GM23248 (cell line): ENCODE measurements around the gene MAPK8IP3. TPM values are rescaled to one million over a fixed set of nuclear protein-coding genes. Genes with fewer than 3 reads are reported as not detected.
"Not testable (repeated sequence)": the region's sequence is repeated elsewhere in the genome, so short reads cannot be mapped to it uniquely, and the experiment has no call there.

Experiments used
- DNase-seq: peaks from one replicate; pipeline ENCODE4 v3.0.0-alpha.2; 2015
- H2AFZ ChIP-seq: fragments of 200-600 bp; sonication (generic); 2 replicates; pipeline ENCODE4 v1.6.1; 2016; ENCODE audit warnings: antibody characterized with exemption
- H3F3A ChIP-seq: fragments of 200-600 bp; sonication (generic); 2 replicates; pipeline ENCODE4 v1.6.1; 2016; ENCODE audit warnings: mild to moderate bottlenecking, antibody characterized with exemption, mixed run types; ENCODE audit not compliant: insufficient read depth
- H3K27ac ChIP-seq: fragments of 200-600 bp; sonication (generic); 2 replicates; pipeline ENCODE4 v1.5.1; 2016; ENCODE audit warnings: mild to moderate bottlenecking
- H3K27me3 ChIP-seq: fragments of 200-600 bp; sonication (generic); replicated peaks from 2 replicates; pipeline ENCODE4 v1.6.1; 2016; ENCODE audit warnings: mild to moderate bottlenecking; ENCODE audit not compliant: insufficient read depth
- H3K36me3 ChIP-seq: fragments of 200-600 bp; sonication (generic); 2 replicates; pipeline ENCODE4 v1.6.1; 2016; ENCODE audit warnings: low read depth, mild to moderate bottlenecking
- H3K4me1 ChIP-seq: fragments of 200-600 bp; sonication (generic); 2 replicates; pipeline ENCODE4 v1.6.1; 2016; ENCODE audit warnings: mild to moderate bottlenecking; ENCODE audit not compliant: insufficient read depth
- H3K4me2 ChIP-seq: fragments of 200-600 bp; sonication (generic); one replicate; pipeline ENCODE4 v1.6.1; 2016; ENCODE audit warnings: mild to moderate bottlenecking; ENCODE audit not compliant: unreplicated experiment
- H3K4me3 ChIP-seq: fragments of 200-600 bp; sonication (generic); 2 replicates; pipeline ENCODE4 v1.5.1; 2016; ENCODE audit warnings: mild to moderate bottlenecking
- H3K79me2 ChIP-seq: fragments of 200-600 bp; sonication (generic); 2 replicates; pipeline ENCODE4 v1.6.1; 2016; ENCODE audit warnings: mild to moderate bottlenecking; ENCODE audit not compliant: insufficient read depth
- H3K9ac ChIP-seq: fragments of 200-600 bp; sonication (generic); 2 replicates; pipeline ENCODE4 v1.6.1; 2016; ENCODE audit warnings: mild to moderate bottlenecking
- H3K9me2 ChIP-seq: fragments of 200-600 bp; sonication (generic); 2 replicates; pipeline ENCODE4 v1.6.1; 2016; ENCODE audit warnings: mixed run types, mild to moderate bottlenecking, moderate library complexity; ENCODE audit not compliant: insufficient read depth
- H3K9me3 ChIP-seq: fragments of 200-600 bp; sonication (generic); one replicate; pipeline ENCODE4 v1.6.1; 2017; ENCODE audit warnings: low read depth
- H4K20me1 ChIP-seq: fragments of 200-600 bp; sonication (generic); 2 replicates; pipeline ENCODE4 v1.6.0; 2016; ENCODE audit not compliant: insufficient read depth
- EZH2 ChIP-seq: fragments of 200-600 bp; sonication (generic); IDR thresholded peaks from 2 replicates; pipeline ENCODE4 v1.6.1; 2018; ENCODE audit warnings: antibody characterized with exemption, mild to moderate bottlenecking; ENCODE audit not compliant: insufficient read depth, poor library complexity, severe bottlenecking
- EZH2phosphoT487 ChIP-seq: fragments of 200-600 bp; sonication (generic); IDR thresholded peaks from 2 replicates; pipeline ENCODE4 v1.6.1; 2018; ENCODE audit warnings: antibody characterized with exemption, moderate library complexity, mild to moderate bottlenecking, low read depth; ENCODE audit not compliant: insufficient read depth
- WGBS, 2 experiments: methylation state at CpG; one replicate each; pipeline ENCODE4 v1.1.6; 2015 to 2017; ENCODE audit warnings: low lambda C conversion rate in 2 of 2, low coverage in 1 of 2; ENCODE audit errors: missing lambda C conversion rate in 2 of 2; 5-methylcytosine and 5-hydroxymethylcytosine counted together
- in situ Hi-C: fragments of 300-500 bp; cut with MboI; formaldehyde crosslinking; loops from 2 replicates; pipeline ENCODE4 v1.15.0; 2020
- polyA plus RNA-seq: library from polyadenylated mRNA; unstranded; fragments of >200 nt; fragmentation: Nextera tagmentation; extraction: Ambion mirVana; gene quantifications from 2 replicates; pipeline ENCODE4 v1.2.1, GENCODE V29; 2016
- total RNA-seq: library from RNA; depleted of rRNA; stranded (reverse); fragments of >200 nt; shearing (Covaris generic); gene quantifications from 2 replicates; pipeline ENCODE4 v1.2.3, GENCODE V29; 2014

MAPK8IP3 gene
- total and polyA plus RNA-seq, 2 experiments from 2014 or later, result 10.0 to 28.3 TPM

DNA sequence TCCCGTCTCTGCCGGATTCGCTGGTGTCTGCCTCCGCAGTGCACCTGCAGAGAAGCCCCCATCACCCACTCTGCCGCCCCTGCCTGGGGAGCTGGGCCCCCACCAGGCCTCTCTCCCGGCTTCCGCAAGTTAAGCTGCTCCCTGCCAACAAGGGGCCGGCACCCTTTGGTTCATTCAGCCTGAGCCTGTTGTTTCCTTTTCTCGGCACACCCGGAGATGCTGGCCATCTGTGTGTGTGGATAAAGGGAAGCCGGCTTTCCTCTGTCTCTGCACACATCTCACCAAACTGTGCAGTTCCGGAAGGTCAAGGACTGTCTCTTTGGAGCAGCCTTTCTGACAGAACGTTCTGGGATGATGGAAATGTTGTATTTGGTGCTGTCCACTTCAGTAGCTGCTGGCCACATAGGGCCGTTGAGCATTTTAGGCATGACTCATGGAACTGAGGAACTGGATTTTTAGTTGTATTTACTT lies 6.8 kb downstream of the MAPK8IP3 start:
- WGBS, 2 experiments, result 62 to 69% methylated on average over 11 to 14 of the region's 14 CpGs
- no peak for TF ChIP-seq EZH2
- no peak for TF ChIP-seq EZH2phosphoT487
- H3K27ac ChIP-seq, result no peak overlapping the region
- no peak overlapping the region for H3K9ac ChIP-seq
- no peaks in the 10 kb centered on the region for H3K36me3 ChIP-seq
- no peak overlapping the region for H2AFZ ChIP-seq
- no peaks in the 10 kb centered on the region for H3K9me2 ChIP-seq
- H3K27me3 ChIP-seq, result no peaks in the 10 kb centered on the region
- H3K79me2 ChIP-seq, result peaks cover 100% of the 10 kb centered on the region
- no peak overlapping the region for H3K4me3 ChIP-seq
- H3F3A ChIP-seq, result peaks cover 5% of the 10 kb centered on the region; the same call in 1 of the 2 replicates
- H4K20me1 ChIP-seq, result peaks cover 4% of the 10 kb centered on the region
- H3K4me2 ChIP-seq, result no peak overlapping the region
- peaks cover 19% of the 10 kb centered on the region for H3K4me1 ChIP-seq
- in situ Hi-C loops, result no loop called here
- H3K9me3 ChIP-seq, result no peaks in the 10 kb centered on the region
- peak; percentile 42 for DNase-seq

DNA sequence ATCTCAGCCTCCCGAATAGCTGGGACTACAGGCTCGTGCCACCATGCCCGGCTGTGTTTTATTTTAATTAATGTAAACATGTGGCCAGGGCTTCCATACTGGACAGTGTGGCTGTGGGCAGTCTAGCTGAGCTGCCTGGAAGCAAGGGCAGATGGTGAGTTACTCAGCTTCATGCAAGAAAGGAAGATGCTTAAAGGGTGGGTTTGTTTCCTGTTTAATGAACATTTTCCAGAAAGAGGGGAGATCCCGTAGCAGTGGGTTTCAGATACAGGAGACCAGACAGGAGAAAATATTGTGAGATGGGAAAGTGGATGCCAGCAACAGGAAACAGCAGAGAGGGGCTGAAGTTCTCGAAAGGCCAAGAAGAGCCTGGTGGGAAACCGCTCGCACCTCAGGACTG lies 7.3 kb downstream of the MAPK8IP3 start:
- Histone ChIP-seq H3K9me2 (no peaks in the 10 kb centered on the region), H3K4me3 (no peak overlapping the region), H3K36me3 (no peaks in the 10 kb centered on the region), H3K4me2 (no peak overlapping the region), H3K4me1 (peaks cover 14% of the 10 kb centered on the region), H2AFZ (no peak overlapping the region), H3F3A (no peaks in the 10 kb centered on the region; the same call in 1 of the 2 replicates), H3K79me2 (peaks cover 100% of the 10 kb centered on the region), H3K9ac (no peak overlapping the region), H3K27me3 (no peaks in the 10 kb centered on the region), H3K27ac (no peak overlapping the region), H3K9me3 (no peaks in the 10 kb centered on the region), H4K20me1 (peaks cover 3% of the 10 kb centered on the region)
- WGBS, 2 experiments, result 89 to 91% methylated on average over 7 of the region's 7 CpGs
- DNase-seq, result no peak
- in situ Hi-C loops, result no loop called here
- TF ChIP-seq EZH2, result no peak
- TF ChIP-seq EZH2phosphoT487, result no peak

DNA sequence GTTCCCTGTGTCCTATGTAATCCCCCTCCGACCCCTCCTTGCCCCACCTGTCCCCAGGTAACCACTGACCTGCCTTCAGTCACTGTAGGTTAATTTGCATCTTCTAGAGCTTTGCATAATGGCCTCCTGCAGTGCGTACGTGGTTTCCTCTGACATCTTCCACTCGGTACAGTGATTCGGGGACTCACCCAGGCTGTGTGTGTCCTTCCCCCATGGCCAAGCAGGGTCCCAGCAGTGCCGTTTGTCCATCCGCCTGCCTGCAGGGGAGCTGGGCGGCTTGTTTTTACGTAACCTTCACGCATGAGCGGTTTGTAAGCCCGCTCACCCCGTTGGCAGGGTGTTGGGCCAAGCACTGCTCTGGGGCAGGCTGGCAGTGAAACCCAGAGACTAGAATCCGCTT lies 7.9 kb downstream of the MAPK8IP3 start:
- no peaks in the 10 kb centered on the region for H3K27me3 ChIP-seq
- no peak overlapping the region for H3K9ac ChIP-seq
- no peak overlapping the region for H3K27ac ChIP-seq
- H3K9me3 ChIP-seq, result no peaks in the 10 kb centered on the region
- no peaks in the 10 kb centered on the region for H3K9me2 ChIP-seq
- no peak overlapping the region for H3K4me2 ChIP-seq
- H3K79me2 ChIP-seq, result peaks cover 100% of the 10 kb centered on the region
- in situ Hi-C loops, result no loop called here
- no peak for DNase-seq
- H3K4me1 ChIP-seq, result peaks cover 8% of the 10 kb centered on the region
- WGBS, 2 experiments, result 78 to 82% methylated on average over 14 of the region's 14 CpGs
- H4K20me1 ChIP-seq, result peaks cover 3% of the 10 kb centered on the region
- no peaks in the 10 kb centered on the region for H3K36me3 ChIP-seq
- no peak for TF ChIP-seq EZH2
- TF ChIP-seq EZH2phosphoT487, result no peak
- no peak overlapping the region for H3K4me3 ChIP-seq
- H3F3A ChIP-seq, result no peaks in the 10 kb centered on the region
- no peak overlapping the region for H2AFZ ChIP-seq

DNA sequence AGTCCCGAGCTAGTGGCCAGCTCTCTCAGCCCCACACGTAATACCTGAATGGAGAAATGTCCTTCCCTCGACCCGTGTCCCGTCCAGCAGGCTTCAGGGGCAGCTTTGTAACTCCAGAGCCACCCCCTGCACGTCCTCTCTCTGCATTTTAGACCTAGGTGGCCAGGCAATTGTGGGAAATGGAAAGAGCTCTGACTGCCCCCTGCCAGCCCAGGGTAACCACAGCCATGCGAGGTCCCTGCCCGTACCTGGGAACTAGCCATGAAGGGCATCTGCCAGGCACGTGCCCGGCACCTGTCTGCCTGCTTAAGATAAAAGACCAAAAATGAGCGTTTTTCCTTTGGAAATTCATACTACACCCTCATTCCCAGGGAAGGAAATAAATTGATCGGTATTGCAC lies 9.2 kb downstream of the MAPK8IP3 start:
- peaks cover 3% of the 10 kb centered on the region for H4K20me1 ChIP-seq
- WGBS, 2 experiments, result 84 to 85% methylated on average over 12 of the region's 12 CpGs

DNA sequence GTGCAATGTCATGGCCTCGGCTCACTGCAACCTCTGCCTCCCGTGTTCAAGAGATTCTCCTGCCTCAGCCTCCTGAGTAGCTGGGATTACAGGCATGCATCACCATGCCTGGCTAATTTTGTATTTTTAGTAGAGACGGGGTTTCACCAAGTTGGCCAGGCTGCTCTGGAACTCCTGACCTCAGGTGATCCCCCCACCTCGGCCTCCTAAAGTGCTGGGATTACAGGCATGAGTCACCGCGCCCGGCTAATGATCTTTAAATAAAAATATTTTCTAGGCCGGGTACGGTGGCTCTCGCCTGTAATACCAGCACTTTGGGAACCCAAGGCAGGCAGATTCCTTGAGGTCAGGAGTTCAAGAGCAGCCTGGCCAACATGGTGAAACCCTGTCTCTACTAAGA lies 12.2 kb downstream of the MAPK8IP3 start:
- H3K4me2 ChIP-seq, H4K20me1 ChIP-seq, H3K9ac ChIP-seq, in situ Hi-C loops, H3K4me3 ChIP-seq, H3K9me2 ChIP-seq, H3K36me3 ChIP-seq, H3F3A ChIP-seq, DNase-seq, H3K27ac ChIP-seq, H3K9me3 ChIP-seq, H3K27me3 ChIP-seq, H2AFZ ChIP-seq: not testable (repeated sequence)
- peaks cover 12% of the 10 kb centered on the region for H3K4me1 ChIP-seq
- H3K79me2 ChIP-seq, result peaks cover 96% of the 10 kb centered on the region
- WGBS, 2 experiments, result 93 to 95% methylated on average over 10 of the region's 10 CpGs

More for the DNA sequence above, 9.2 kb downstream of the MAPK8IP3 start:
- no peaks in the 10 kb centered on the region for H3K4me1 ChIP-seq
- no peaks in the 10 kb centered on the region for H3K9me3 ChIP-seq
- H3F3A ChIP-seq, result no peaks in the 10 kb centered on the region
- no peak overlapping the region for H3K27ac ChIP-seq
- no peaks in the 10 kb centered on the region for H3K9me2 ChIP-seq
- DNase-seq, result no peak
- H3K79me2 ChIP-seq, result peaks cover 100% of the 10 kb centered on the region
- no peak overlapping the region for H2AFZ ChIP-seq
- H3K4me2 ChIP-seq, result no peak overlapping the region
- H3K9ac ChIP-seq, result no peak overlapping the region
- no peak overlapping the region for H3K4me3 ChIP-seq
- in situ Hi-C loops, result no loop called here
- no peaks in the 10 kb centered on the region for H3K36me3 ChIP-seq
- H3K27me3 ChIP-seq, result no peaks in the 10 kb centered on the region
- TF ChIP-seq EZH2phosphoT487, result no peak
- no peak for TF ChIP-seq EZH2

DNA sequence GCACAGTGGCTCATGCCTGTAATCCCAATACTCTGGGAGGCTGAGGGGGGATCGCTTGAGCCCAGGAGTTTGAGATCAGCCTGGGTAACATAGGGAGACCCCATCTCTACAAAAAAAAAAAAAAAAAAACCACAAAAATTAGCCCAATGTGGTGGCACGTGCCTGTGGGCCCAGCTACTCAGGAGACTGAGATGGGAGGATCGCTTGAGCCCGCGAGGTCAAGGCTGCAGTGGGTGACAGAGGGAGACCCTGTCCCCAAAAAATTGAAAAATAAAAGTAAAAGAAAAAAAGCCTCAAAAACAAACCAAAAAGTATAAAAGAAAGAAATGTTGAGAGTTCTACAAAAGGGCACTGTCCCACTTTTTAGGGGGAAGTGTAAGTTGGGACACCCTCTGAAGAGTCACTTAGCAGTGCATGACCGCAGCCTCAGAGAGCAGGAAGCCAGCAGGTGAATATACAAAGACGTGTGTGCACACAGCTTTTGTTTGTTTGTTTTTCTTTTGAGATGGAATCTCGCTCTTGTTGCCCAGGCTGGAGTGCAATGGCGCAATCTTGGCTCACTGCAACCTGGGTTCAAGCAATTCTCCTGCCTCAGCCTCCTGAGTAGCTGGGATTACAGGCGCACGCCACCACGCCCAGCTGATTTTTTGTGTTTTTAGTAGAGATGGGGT lies 13.7 kb downstream of the MAPK8IP3 start:
- H3K36me3 ChIP-seq, H3K9ac ChIP-seq, H3K27ac ChIP-seq, H3K27me3 ChIP-seq, H3F3A ChIP-seq, H3K4me3 ChIP-seq, H3K9me3 ChIP-seq, in situ Hi-C loops, H3K9me2 ChIP-seq, DNase-seq, H4K20me1 ChIP-seq, H2AFZ ChIP-seq, H3K4me2 ChIP-seq: not testable (repeated sequence)
- peaks cover 13% of the 10 kb centered on the region for H3K4me1 ChIP-seq
- H3K79me2 ChIP-seq, result peaks cover 96% of the 10 kb centered on the region
- WGBS, 2 experiments, result 94 to 98% methylated on average over 12 of the region's 12 CpGs
